DMS53 (cell line): ENCODE measurements around the gene CFAP298.
A peak's percentile ranks its signal among the peaks of the same experiment; 100 is the strongest.

Experiments used
- DNase-seq: peaks from one replicate; lab custom pipeline; 2025; lab: John Stamatoyannopoulos, UW

CFAP298 gene

DNA sequence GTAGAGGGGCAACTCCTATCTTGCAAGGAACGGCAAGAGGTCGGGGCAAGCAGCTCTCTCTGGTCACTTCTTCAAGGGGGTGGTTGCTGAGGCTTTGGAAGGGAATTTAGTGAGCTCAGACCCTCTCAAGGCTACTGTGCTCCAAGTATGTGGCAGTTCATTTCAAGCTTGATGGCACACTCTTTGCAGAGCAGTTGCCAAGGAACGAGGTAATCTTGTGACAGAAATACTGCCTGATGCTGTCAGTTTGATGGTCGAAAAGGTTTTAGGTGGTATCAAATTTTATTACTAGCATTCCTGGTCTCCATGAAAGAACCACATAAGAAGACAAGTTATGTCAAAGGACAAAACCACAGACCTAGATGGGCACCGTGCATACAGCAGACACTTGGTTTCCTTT is 13.1 kb downstream of the CFAP298 start:
- no peak for DNase-seq

DNA sequence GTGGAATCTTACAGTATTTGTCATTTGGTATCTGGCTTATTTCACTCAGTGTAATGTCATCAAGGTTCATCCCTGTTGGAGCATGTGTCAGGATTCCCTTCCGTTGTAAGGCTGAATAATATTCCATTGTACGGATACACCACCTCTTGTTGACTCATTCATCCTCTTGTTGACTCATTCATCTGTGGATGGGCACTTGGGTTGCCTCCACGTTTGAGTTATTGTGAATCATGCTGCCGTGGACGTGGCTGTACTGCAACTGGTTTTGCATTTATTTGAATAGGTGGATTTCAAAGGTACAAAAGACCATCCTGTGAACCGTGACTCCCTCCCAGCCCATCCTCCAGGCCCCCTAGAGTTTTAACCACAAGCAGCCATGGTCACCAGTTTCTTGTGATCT is 15.0 kb downstream of the CFAP298 start:
- DNase-seq, result peak; percentile 96

DNA sequence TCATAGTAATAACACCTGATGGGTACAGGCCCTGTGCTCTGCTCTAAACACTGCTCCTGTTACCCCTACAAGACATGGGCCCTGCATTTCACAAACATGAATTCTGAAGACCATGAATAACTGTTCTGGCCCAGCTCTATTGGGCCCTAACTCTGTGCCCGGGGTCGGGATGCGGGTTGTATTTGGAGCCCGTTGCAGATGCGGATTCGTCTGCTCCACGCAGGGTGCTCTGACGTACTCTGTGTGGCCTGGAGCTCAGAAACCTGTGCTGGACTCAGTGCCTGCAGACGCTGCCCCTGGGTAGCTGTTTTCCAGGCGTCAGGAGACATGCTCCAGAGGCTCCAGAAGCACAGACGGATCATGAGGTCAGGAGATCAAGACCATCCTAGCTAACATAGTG is 16.7 kb downstream of the CFAP298 start:
- DNase-seq, result no peak

DNA sequence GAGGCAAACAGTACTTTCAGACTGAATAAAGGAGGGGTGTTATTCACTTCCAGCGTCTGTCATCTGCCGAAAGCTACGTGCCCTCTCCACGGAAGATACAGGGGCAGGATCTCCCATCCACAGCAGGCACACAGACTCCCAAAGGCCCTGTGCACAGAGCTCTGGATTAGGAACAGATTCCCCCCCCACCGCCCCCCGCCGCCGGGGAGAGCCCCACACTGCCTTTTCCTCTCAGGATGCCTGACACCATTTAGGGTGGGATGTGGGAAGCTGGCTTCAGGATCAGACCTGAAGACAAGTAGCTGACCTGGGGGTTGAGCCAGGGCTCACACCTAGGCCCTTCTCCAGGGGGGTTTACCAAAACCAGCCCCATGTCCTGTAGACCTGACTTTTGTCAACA is 18.5 kb downstream of the CFAP298 start:
- DNase-seq, result no peak

DNA sequence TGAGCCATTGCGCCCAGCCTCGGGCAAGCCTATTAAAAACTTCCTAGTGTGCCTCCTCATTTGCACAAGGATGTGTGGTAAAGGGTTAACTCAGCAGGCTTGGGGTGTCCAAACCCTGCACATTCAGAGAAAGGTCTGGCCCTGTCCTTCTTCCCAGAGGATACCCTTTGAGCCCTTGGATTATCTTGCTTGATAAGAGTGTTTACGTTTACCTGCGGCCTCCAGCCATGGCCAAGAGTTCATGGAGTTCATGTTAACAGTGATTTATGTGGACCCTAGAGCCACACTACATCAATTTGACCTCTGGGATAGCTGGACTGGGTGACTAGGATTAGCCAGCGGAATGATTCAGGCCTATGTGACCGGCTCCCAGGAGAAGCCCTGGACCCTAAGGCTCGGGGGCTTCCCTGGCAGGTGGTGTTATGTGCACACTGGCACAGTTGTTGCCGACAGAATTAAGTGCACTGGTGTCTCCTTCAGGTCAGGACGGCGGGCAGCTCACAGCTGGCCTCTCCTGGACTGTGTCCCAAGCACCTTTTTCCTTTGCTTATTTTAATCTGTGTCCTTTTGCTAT is 19.2 kb downstream of the CFAP298 start:
- DNase-seq, result no peak

DNA sequence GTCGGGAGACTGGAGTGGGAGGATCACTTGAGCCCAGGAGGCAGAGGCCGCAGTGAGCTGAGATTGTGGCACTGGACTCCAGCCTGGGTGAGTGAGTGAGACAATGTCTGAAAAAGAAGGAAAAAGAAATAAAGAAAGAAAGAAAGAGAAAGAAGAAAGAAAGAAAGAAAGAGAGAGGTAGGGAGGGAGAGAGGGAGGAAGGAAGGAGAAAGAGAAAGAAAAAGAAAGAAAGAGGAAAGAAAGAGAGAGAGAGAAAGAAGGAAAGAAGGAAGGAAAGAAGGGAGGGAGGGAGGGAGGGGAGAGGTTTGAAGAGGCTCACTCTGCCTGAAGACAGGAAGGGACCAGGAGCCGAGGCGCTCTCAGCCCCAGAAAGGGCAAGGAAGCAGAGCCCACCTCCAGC is 22.0 kb downstream of the CFAP298 start:
- no peak for DNase-seq

DNA sequence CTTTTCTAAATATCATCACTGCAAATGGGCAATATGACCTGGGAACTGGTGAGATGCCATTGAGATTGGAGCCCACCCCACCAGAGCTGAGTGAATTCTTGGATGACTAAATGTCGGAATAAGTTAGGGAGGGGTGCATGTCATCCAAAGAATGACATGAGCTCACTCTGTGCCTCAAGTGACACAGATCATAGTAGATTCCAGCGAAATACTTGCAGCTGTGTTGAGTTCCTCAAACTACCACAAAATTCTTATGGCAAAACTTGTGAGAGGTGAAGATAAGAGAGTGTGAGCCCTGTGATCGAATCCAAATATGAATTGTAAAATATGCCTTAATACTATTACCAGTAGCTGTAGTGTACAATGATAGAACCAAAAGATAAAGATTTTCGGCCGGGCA is 24.5 kb downstream of the CFAP298 start:
- no peak for DNase-seq

DNA sequence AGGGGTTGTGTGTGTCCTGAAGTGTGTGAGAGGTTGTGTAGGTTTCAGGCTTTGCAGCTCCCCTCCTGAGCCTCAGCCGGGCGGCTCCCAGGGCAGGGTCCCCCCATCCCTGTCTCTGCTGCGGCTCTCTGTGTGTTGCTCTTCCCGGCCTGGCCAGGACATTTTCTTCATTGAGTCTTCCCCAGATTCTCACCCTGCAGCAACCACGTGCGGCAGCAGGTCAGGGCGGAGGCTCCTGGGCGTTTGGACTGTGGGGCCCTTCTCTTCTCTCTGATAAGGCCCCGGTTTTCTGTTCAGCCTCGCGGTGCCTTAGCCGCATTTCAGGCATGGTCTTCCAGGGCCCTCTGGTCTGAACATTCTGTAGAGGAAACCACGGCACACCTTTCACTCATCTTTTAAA is 25.1 kb downstream of the CFAP298 start:
- no peak for DNase-seq

DNA sequence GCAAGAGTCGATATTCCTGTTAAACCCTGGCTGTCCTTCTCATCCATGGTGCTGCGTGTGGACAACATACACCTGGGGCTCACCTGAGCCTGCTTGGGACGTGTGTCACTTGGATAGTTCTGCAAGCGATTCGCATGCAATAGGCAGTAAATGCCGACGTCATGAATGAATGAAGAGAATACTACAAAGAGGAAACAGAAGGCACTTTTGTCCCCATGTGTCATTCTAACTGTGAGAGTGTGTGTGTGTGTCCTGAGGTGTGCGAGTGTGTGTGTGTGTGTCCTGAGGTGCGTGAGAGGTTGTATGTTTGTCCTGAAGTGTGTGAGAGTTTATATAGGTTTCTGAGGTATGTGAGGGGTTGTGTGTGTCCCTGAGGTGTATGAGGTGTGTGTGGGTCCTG is 26.2 kb downstream of the CFAP298 start:
- DNase-seq, result no peak

DNA sequence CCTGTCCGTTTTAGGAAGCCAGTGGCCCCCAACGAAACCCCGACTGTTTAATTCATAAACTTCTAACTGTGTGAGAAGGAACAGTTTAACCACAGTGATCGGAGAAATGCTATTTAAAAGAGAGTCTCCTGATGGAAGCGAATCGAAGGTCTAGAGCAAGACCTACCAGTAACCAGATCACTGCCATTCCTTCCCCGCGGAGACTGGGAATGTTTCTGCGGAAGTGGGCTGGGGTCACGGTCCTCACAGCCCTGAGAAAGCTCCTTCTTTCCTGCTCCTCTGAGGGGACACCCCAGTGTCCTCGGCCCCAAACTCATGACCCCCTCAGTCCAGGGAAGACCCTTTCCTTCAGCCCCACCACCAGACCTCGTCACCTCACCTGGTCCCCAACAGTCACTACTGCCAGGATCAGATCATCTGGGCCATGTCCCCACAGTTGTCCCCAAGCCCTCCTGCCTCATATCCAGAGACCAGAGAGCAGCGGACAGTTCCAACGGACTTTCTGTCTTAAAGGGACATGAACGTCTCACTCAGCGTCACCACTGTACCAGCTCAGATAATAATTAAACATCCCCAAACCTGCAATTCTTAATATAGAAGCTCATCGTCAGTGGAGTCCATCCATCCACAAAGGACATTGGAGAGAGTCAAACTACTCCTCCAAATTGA is 27.0 kb downstream of the CFAP298 start, which contains the start of gene TCP10L:
Gene TCP10L, minus strand, starts transcription at position 482 of the 669 bp plus-strand sequence. CDS start 1,219 bp downstream, outside the sequence.
- DNase-seq, result no peak

DNA sequence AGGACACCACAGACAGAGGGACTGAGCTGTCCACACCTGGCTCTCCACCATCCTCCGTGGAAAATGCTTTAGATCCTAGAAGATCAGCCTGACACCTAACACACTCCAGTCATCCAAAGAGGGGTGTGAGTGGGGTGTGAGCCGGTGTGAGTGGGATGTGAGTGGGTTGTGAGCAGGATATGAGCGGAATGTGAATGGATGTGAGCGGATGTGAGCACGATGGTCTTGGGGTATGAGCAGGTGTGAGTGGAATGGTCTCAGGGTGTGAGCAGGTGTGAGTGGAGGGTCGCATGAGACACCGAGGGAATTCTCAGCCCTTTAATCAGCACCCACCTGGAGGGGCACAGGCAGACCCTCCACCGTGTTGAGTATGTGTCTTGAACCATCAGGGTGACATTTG is 27.7 kb downstream of the CFAP298 start:
- DNase-seq, result no peak

DNA sequence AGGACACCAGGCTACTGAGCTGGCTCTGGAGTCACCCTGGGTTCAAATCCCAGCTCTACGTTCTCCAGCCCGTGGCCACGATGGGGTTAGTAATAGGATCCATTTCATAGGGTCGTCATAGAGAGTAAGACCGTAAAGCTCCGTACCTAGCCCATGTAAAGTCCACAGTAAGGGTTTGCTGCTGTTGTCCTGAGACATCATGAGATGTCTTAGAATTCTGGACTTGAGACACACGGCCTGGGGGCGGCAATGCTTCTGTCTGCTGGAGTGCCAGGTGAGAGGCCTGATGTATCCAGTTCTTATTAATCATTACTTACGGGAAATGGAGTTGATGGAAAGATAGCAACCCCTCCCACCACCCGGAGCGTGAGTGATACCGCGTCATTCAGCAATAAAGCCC is 30.4 kb downstream of the CFAP298 start:
- DNase-seq, result no peak

DNA sequence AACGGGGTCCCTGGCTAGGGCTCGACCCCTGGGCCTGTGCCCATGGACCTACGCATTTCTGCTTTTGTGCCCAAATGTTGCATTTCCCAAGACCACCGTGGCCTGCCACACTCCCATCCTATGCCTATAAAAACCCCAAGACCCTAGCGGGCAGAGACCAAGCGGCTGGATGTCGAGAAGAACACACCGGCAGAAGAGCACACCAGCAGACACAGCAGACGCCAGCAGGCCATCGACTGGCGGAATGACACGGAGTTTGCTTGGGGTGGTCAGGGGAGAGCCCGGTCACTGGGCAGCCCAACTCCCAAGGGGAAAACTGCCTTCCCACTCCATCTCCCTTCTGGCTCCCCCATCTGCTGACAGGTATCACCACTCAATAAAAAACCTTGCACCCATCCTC is 31.2 kb downstream of the CFAP298 start:
- no peak for DNase-seq

DNA sequence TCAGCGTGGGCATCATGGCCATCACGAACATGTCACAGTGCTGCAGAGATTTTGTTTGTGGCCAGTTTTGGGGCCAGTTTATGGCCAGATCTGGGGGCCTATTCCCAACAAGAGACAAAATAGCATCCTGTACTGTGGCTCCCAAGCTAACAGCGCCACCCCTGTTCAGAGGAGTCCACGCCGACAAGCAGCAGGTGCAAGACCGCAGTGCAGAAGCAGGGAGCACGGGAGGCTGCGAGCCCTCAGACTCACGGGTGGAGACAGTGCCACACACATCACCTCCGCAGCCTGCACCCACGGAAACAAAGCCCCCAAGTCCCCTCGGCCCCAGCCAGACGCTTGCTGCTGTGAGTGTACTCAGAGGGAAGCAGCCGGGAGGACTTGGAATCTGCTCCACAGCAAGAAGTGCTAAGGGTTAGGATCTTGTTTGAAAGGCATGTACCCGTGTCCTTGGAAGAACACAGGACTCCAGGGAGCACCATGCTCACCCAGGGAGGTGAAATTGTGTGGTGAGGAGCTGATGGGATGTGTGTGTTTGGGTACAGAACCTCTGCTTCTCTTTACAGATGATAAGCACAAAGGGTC is 34.0 kb downstream of the CFAP298 start:
- DNase-seq, result peak; percentile 35

DNA sequence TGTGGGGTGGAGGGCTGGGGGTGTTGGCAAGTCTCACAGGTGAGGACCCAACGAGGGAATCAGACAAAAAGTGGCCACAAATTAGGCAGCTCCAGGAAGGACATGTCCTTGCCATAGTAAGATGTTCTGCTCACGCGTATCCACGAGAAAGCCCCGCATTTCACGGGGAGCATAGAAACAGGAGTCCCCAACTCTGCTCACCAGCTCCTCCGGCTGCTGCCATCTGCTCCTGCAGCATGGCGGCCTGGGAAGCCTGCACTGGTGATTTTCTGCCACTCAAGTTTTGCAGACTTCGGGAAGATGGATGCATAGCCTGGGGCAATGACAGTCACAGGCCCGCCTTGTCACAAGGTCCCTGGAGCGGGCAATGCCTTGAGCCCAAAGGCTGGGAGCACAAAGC is 36.2 kb downstream of the CFAP298 start:
- DNase-seq, result no peak

DNA sequence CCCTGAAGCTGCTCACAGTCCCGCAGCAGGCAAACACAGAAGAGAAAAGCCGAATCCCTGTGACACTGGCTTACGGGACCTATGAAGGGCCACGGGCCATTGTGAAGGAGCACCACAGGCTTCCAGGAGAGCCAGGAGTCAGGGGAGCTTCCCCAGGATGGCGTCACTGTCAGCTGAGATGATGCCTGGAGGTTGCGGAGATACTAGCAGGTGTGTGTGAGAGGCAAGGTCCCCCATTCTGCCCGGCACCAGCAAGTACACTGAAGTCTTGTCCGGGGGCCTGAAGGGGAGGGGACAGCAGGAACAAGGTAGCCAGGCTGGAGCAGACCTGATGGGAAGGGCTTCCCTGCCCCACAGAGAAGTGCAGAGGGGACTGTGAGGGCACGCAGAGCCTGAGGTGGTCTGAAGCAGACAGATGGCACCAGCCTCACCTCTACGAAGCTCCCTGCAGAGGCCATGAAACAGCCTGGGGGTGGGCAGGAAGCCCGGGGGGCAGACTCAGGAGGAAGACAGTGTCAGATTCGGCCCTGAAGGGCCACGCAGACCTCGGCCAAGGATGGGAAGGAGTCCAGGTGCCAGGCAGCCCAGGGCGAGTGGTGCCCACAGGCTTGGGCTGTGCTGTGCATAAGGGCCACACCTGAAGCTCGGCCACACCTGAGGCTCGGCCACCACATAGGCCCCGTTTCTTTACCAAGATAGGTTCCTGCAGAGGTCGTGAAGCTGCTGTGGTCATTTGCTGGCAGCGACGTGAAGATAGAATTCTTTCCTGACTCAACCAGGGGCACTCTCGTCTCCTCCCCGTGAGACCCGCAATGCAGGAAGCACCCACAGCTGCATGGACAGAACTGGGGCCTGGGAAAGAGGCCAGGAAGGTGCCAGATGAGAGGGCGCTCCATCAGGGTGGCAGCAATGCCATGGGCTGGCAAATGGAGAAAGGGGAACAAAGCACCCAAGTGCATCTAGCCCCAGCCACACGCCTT is 36.9 kb downstream of the CFAP298 start:
- DNase-seq, result no peak

DNA sequence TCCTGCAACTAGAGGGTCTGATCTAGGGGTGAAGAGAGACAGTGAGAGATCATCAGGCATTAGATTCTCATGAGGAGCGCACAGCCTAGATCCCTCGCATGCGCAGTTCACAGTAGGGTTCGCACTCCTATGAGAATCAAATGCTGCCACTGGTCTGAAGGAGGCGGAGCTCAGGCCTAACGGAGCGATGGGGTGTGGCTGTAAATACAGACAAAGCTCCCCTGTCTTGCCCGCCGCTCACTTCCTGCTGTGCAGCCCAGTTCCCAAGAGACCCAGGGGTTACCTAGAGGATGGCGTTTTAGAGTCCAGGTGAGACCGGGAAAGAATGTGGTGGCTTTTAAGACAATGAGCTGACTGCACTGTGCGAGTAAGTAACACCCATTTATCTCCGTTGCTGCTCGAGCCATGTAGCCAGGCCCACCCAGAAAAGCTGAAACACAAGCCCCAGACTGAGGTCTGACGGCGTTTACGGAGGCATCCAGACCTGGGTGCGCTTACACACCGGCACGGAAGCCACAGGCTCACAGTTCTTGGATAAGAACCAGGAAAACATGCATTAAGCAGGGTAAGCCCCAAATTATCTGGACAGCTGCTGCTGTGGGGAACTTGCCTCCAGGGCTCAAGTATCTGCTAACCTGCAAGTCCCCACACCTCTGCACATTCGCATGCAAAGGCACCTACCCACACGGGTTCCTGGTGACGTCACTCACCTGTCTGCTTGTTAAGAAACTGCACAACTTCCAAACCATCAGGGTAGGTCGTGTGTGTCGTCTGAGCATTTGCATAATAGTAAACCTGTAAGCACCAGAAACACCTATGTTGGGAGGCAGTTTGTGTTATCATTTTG is 39.4 kb downstream of the CFAP298 start:
- peak; percentile 58 for DNase-seq

DNA sequence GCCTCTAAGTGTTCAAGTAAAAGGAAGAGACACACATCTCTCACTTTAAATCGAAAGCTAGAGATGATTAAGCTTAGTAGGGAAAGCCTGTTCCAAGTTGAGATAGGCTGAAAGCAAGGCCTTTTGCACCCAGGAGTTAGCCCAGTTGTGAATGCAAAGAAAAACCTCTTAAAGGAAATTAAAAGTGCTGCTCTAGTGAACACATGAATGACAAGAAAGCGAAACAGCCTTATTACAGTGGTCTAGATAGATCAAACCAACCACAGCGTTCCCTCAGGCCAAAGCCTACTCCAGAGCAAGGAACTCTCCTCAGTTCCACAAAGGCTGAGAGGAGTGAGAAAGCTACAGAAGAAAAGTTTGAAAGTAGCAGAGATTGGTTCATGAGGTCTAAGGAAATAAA is 41.7 kb downstream of the CFAP298 start:
- DNase-seq, result no peak

DNA sequence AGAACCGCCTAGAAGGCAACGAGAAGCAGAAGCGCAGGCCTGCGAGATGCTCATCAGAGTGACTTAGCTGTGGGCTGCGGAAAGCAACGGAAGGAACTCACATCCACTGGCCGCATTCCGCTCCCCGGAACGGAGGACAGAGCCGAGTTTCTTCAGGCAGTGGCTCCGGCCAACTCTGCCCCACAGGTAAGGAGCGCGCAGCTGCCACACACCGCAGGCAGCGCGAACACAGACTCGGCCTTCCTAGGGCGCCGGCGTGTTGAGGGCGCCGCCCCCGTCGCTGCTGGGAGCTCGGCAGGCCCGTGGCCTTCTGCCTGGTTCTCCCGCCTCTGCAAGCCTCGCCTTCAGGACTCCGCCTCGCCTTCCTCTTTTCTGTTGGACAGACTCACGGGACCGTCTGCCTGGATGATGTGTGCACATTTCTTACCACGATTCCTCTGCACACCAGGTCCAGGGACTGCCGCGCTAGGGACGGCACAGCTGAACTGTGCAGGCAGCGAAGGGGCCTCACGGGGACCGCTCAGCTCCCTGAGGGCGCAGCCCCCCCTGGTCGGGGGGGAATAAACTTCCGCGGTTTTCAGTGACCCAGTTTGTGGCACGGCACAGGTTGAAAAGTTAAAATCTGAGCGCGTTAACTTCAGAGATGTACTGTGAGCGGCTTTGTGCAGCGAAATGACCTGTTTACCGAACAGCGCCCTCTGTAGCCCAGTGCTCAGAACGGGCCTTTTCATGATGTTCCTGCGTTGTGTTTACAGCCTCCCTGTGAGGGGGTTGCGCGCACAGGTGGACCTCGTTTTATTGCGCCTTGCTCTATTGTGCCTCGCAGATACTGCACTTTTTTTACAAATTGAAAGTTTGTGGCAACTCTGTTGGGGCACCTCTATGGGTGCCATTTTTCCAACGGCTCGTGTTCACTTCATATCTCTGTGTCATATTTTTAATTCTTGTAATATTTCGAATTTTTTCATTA is 42.6 kb downstream of the CFAP298 start:
- DNase-seq, result peak; percentile 86

DNA sequence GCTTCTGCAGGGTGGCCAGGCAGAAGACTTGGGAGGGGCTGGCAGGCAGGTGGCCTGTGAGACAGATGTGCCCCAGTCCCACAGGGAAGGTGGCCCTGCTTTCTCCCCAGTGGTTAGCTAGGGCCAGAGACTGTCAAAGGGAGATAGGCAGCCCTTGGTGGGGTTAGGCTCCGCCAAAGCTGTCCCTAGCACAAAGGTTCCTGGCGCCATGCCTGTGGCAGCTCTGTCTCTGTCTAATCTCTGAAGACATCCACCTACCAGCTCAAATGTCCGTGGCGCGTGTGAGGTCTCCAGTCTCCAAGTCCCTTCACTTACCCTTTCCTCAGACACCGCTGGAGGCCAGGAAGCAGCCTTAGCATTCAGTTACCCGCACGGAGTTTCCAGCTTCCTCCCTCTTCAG is 44.6 kb downstream of the CFAP298 start:
- DNase-seq, result no peak
